Spleen (tissue), 7 donors: ENCODE results near the gene MICALL2.

Experiments used
- CTCF ChIP-seq, 11 experiments: fragments of 200-600 bp in 7 of 11; fragments of 450-650 bp in 4 of 11; sonication (generic) in 4 of 11; IDR thresholded peaks in 8 of 11; conservative IDR thresholded peaks in 3 of 11; 1 replicate in 7 of 11; 2 replicates in 4 of 11; pipeline versions ENCODE4 v1.4.0 to v1.8.0; 2016 to 2021; ENCODE audit warnings: antibody characterized with exemption in 11 of 11, inconsistent platforms in 4 of 11, mild to moderate bottlenecking in 1 of 11
- POLR2A ChIP-seq, 3 donors: fragments of 450-650 bp; IDR thresholded peaks; one replicate each; pipeline ENCODE4 v1.5.1; 2017; ENCODE audit warnings: antibody characterized with exemption in 3 of 3, mild to moderate bottlenecking in 1 of 3
- POLR2AphosphoS5 ChIP-seq, 3 donors: sonication (generic); formaldehyde crosslinking; IDR thresholded peaks; one replicate each; pipeline ENCODE4 v1.5.1; 2017; ENCODE audit warnings: antibody characterized with exemption in 3 of 3
- donor health status: DM: no; HTN: no; CAD: no; lungs with moderate emphysema.
- donor health status: DM: no; HTN: no; CAD: no.
- donor health status: DM: no; HTN: no; CAD: no.

- TF ChIP-seq CTCF (IDR thresholded peaks at IDR 0.05 in 8 of 11, conservative IDR thresholded peaks at IDR 0.05 in 3 of 11) (no peak), POLR2A (IDR thresholded peaks at IDR 0.05) (no peak), POLR2AphosphoS5 (IDR thresholded peaks at IDR 0.05) (no peak)
These were observed 35.2 kb downstream of the MICALL2 start for GRCh38 chr7:1424041-1424440.
